HL-60 (cell line): Measurements from ENCODE around the gene VIPAS39.

ENCODE experiments used
- CTCF ChIP-seq: IDR thresholded peaks from one replicate; pipeline ENCODE4 v1.5.1; 2011; ENCODE audit warnings: low read length, control low read depth, inconsistent platforms; ENCODE audit not compliant: insufficient read depth
- POLR2AphosphoS5 ChIP-seq: IDR thresholded peaks from 2 replicates; pipeline ENCODE4 v1.6.1; 2012; ENCODE audit warnings: low read depth
- REST ChIP-seq: IDR thresholded peaks from 2 replicates; pipeline ENCODE4 v1.6.1; 2012; ENCODE audit warnings: low read depth; ENCODE audit not compliant: insufficient replicate concordance
- SPI1 ChIP-seq: IDR thresholded peaks from 2 replicates; pipeline ENCODE4 v1.6.1; 2012; ENCODE audit warnings: low read depth, mild to moderate bottlenecking, borderline replicate concordance

- no peak for TF ChIP-seq POLR2AphosphoS5
- TF ChIP-seq SPI1: no peak
- TF ChIP-seq CTCF: no peak
- TF ChIP-seq REST: no peak
These were observed 17.2 kb upstream of the VIPAS39 start for GRCh38 chr14:77474479-77475177.
